KMS-11 (cell line): ENCODE measurements around the gene TFDP2.
A peak's percentile ranks its signal among the peaks of the same experiment; 100 is the strongest.

Source experiments
- H2AFZ ChIP-seq: fragments of 200-600 bp; sonication (generic); 2 replicates; pipeline ENCODE4 v1.6.1; 2016; ENCODE audit warnings: antibody characterized with exemption, mixed run types, low read depth
- H3K27ac ChIP-seq: fragments of 200-600 bp; sonication (generic); 2 replicates; pipeline ENCODE4 v1.6.1; 2016; ENCODE audit warnings: mild to moderate bottlenecking, mixed run types
- H3K27me3 ChIP-seq: fragments of 200-600 bp; sonication (generic); 2 replicates; pipeline ENCODE4 v1.6.1; 2017; ENCODE audit warnings: mild to moderate bottlenecking, low read depth, mixed run types, moderate library complexity; ENCODE audit not compliant: insufficient read depth
- H3K36me3 ChIP-seq: fragments of 200-600 bp; sonication (generic); 2 replicates; pipeline ENCODE4 v1.6.1; 2017; ENCODE audit warnings: mild to moderate bottlenecking, mixed run types; ENCODE audit not compliant: insufficient read depth
- H3K4me1 ChIP-seq: fragments of 200-600 bp; sonication (generic); 2 replicates; pipeline ENCODE4 v1.6.1; 2016; ENCODE audit warnings: mild to moderate bottlenecking, low read depth, mixed run types; ENCODE audit not compliant: poor library complexity, severe bottlenecking
- H3K4me2 ChIP-seq: fragments of 200-600 bp; sonication (generic); 2 replicates; pipeline ENCODE4 v1.7.0; 2016; ENCODE audit warnings: mild to moderate bottlenecking, mixed run types
- H3K4me3 ChIP-seq: fragments of 200-600 bp; sonication (generic); IDR thresholded peaks from 2 replicates; pipeline ENCODE4 v1.6.1; 2017; ENCODE audit warnings: low read depth, low read length, mixed read lengths; ENCODE audit not compliant: insufficient read depth
- H3K79me2 ChIP-seq: fragments of 200-600 bp; sonication (generic); 2 replicates; pipeline ENCODE4 v1.6.1; 2016; ENCODE audit warnings: low read depth, mixed run types; ENCODE audit not compliant: insufficient read depth
- H3K9ac ChIP-seq: fragments of 200-600 bp; sonication (generic); 2 replicates; pipeline ENCODE4 v1.6.1; 2016; ENCODE audit warnings: mild to moderate bottlenecking, mixed run types
- H4K20me1 ChIP-seq: fragments of 200-600 bp; sonication (generic); 2 replicates; pipeline ENCODE4 v1.6.1; 2016; ENCODE audit warnings: mild to moderate bottlenecking, mixed run types; ENCODE audit not compliant: insufficient read depth
- TF ChIP-seq, protein P1 (sequence below): fragments of 200-600 bp; sonication (generic); conservative IDR thresholded peaks from 2 replicates; pipeline ENCODE4 v1.6.1; 2017; ENCODE audit warnings: low read depth, mild to moderate bottlenecking, antibody characterized with exemption, low read length, moderate library complexity, mixed read lengths

TFDP2 gene

GRCh38 chr3:142028243-142028777, 121.0 kb downstream of the TFDP2 start:
- Histone ChIP-seq H3K27me3 (no peaks in the 10 kb centered on the region), H3K79me2 (peaks cover 19% of the 10 kb centered on the region; the same call in 1 of the 2 replicates), H4K20me1 (no peaks in the 10 kb centered on the region), H3K27ac (no peak overlapping the region), H3K9ac (no peak overlapping the region; the same call in 1 of the 2 replicates), H3K4me1 (peaks cover 18% of the 10 kb centered on the region), H3K36me3 (no peaks in the 10 kb centered on the region), H3K4me3 (peak overlapping the region; percentile 85), H3K4me2 (peak overlapping the region; percentile 49), H2AFZ (peak overlapping the region; percentile 7; the same call in 1 of the 2 replicates)
- TF ChIP-seq, protein P1, sequence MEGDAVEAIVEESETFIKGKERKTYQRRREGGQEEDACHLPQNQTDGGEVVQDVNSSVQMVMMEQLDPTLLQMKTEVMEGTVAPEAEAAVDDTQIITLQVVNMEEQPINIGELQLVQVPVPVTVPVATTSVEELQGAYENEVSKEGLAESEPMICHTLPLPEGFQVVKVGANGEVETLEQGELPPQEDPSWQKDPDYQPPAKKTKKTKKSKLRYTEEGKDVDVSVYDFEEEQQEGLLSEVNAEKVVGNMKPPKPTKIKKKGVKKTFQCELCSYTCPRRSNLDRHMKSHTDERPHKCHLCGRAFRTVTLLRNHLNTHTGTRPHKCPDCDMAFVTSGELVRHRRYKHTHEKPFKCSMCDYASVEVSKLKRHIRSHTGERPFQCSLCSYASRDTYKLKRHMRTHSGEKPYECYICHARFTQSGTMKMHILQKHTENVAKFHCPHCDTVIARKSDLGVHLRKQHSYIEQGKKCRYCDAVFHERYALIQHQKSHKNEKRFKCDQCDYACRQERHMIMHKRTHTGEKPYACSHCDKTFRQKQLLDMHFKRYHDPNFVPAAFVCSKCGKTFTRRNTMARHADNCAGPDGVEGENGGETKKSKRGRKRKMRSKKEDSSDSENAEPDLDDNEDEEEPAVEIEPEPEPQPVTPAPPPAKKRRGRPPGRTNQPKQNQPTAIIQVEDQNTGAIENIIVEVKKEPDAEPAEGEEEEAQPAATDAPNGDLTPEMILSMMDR, result no peak

DNA sequence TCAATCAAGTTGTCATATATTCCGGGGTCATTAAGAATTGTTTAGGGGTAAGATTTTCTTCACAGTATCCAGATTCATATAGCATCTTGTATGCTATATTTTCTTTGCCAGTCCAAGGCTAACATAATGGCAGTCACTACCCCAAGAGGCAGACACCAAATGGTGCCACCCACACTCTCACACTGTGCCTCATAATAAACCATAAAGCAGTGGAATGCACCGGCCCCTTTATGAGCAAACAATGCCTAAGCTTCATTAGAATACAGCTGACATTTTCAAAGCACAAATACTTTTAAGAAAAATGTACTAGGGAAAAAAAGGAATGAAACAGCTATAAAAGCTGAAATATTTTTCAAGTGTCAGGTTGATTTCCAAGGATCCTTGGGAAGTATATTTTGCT, 121.6 kb downstream of the TFDP2 start:
- peak overlapping the region; percentile 49 for H3K4me2 ChIP-seq
- no peaks in the 10 kb centered on the region for H3K27me3 ChIP-seq
- TF ChIP-seq, protein P1, result no peak
- H3K36me3 ChIP-seq, result no peaks in the 10 kb centered on the region
- no peaks in the 10 kb centered on the region for H4K20me1 ChIP-seq
- peak overlapping the region; percentile 5; the same call in 1 of the 2 replicates for H3K9ac ChIP-seq
- H3K4me3 ChIP-seq, result peak overlapping the region; percentile 85
- H3K4me1 ChIP-seq, result peaks cover 20% of the 10 kb centered on the region
- H3K79me2 ChIP-seq, result peaks cover 19% of the 10 kb centered on the region; the same call in 1 of the 2 replicates
- H3K27ac ChIP-seq, result no peak overlapping the region
- H2AFZ ChIP-seq, result no peak overlapping the region

DNA sequence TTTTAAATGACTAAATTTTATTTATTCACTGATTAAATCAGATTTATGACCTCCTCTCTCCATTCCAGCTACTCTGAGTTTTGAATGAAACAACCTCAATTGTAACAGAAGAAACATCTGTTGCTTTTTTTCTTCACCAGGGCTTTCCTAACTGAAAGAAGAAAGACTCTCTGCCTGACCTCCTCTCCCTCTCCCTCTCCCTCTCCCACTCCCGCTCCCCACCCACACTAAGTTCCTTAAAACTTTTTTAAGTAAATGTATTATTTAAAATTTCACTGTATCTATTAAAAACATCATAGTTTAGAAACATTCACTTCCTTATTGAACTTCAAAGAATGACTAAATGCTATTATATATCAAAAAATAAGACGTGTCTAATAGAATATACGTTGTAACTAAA, 122.0 kb downstream of the TFDP2 start:
- no peak overlapping the region for H3K27ac ChIP-seq

GRCh38 chr3:142026333-142026732, 123.0 kb downstream of the TFDP2 start:
- H3K4me3 ChIP-seq, result no peak overlapping the region

More for the DNA sequence above, 122.0 kb downstream of the TFDP2 start:
- Histone ChIP-seq H2AFZ (no peak overlapping the region), H3K4me3 (peak overlapping the region; percentile 85), H3K27me3 (no peaks in the 10 kb centered on the region), H4K20me1 (no peaks in the 10 kb centered on the region), H3K9ac (peak overlapping the region; percentile 5; the same call in 1 of the 2 replicates), H3K4me1 (peaks cover 24% of the 10 kb centered on the region), H3K79me2 (peaks cover 19% of the 10 kb centered on the region; the same call in 1 of the 2 replicates), H3K36me3 (no peaks in the 10 kb centered on the region), H3K4me2 (peak overlapping the region; percentile 49)
- TF ChIP-seq, protein P1, result no peak

More at GRCh38 chr3:142026333-142026732, 123.0 kb downstream of the TFDP2 start:
- Histone ChIP-seq H4K20me1 (no peaks in the 10 kb centered on the region), H3K4me1 (peaks cover 34% of the 10 kb centered on the region), H3K27me3 (no peaks in the 10 kb centered on the region), H3K9ac (no peak overlapping the region), H3K4me2 (peak overlapping the region; percentile 49; the same call in 1 of the 2 replicates), H3K27ac (no peak overlapping the region), H2AFZ (no peak overlapping the region), H3K36me3 (no peaks in the 10 kb centered on the region), H3K79me2 (peaks cover 19% of the 10 kb centered on the region; the same call in 1 of the 2 replicates)
- TF ChIP-seq, protein P1, result no peak
